Hepatocyte (in vitro differentiated cells): ENCODE results near the gene PLOD2. TPM values are rescaled to one million over a fixed set of nuclear protein-coding genes. Genes with fewer than 3 reads are reported as not detected.

ENCODE experiments used
- DNase-seq: peaks from one replicate; pipeline ENCODE4 v3.0.0-alpha.2; 2016; ENCODE audit warnings: low spot score
- H2AFZ ChIP-seq: fragments of 200-600 bp; sonication (generic); 2 replicates; pipeline ENCODE4 v1.6.0; 2016; ENCODE audit warnings: antibody characterized with exemption, mild to moderate bottlenecking
- H3K27ac ChIP-seq: fragments of 200-600 bp; sonication (generic); 2 replicates; pipeline ENCODE4 v1.5.1; 2016; ENCODE audit warnings: mild to moderate bottlenecking
- H3K27me3 ChIP-seq: fragments of 200-600 bp; sonication (generic); 2 replicates; pipeline ENCODE4 v1.6.1; 2016
- H3K36me3 ChIP-seq: fragments of 200-600 bp; sonication (generic); replicated peaks from 2 replicates; pipeline ENCODE4 v1.5.1; 2016; ENCODE audit warnings: low read depth; ENCODE audit not compliant: insufficient read depth
- H3K4me1 ChIP-seq: fragments of 200-600 bp; sonication (generic); 2 replicates; pipeline ENCODE4 v1.5.1; 2016; ENCODE audit warnings: mild to moderate bottlenecking, moderate library complexity; ENCODE audit not compliant: insufficient read depth
- H3K4me2 ChIP-seq: fragments of 200-600 bp; sonication (generic); 2 replicates; pipeline ENCODE4 v1.6.0; 2016
- H3K4me3 ChIP-seq: fragments of 200-600 bp; sonication (generic); 2 replicates; pipeline ENCODE4 v1.5.1; 2016; ENCODE audit warnings: mild to moderate bottlenecking
- H3K79me2 ChIP-seq: fragments of 200-600 bp; sonication (generic); 2 replicates; pipeline ENCODE4 v1.6.0; 2017; ENCODE audit warnings: mild to moderate bottlenecking
- H3K9me2 ChIP-seq: fragments of 200-600 bp; sonication (generic); replicated peaks from 2 replicates; pipeline ENCODE4 v1.6.0; 2017; ENCODE audit warnings: mild to moderate bottlenecking; ENCODE audit not compliant: insufficient read depth
- H3K9me3 ChIP-seq: fragments of 200-600 bp; sonication (generic); 2 replicates; pipeline ENCODE4 v1.5.1; 2016; ENCODE audit warnings: low read depth, mild to moderate bottlenecking
- H4K20me1 ChIP-seq: fragments of 200-600 bp; sonication (generic); 2 replicates; pipeline ENCODE4 v1.6.0; 2016; ENCODE audit warnings: mild to moderate bottlenecking; ENCODE audit not compliant: insufficient read depth, poor library complexity, severe bottlenecking
- EZH2 ChIP-seq: fragments of 200-600 bp; sonication (generic); IDR thresholded peaks from 2 replicates; pipeline ENCODE4 v1.6.1; 2016; ENCODE audit warnings: antibody characterized with exemption, mild to moderate bottlenecking, borderline replicate concordance
- EZH2phosphoT487 ChIP-seq: fragments of 200-600 bp; sonication (generic); IDR thresholded peaks from one replicate; pipeline ENCODE4 v1.6.1; 2018; ENCODE audit warnings: antibody characterized with exemption, mild to moderate bottlenecking, low read depth, moderate library complexity; ENCODE audit not compliant: unreplicated experiment, severe bottlenecking
- WGBS: methylation state at CpG from one replicate; pipeline ENCODE4 v1.1.6; 2016; ENCODE audit warnings: low lambda C conversion rate; ENCODE audit errors: missing lambda C conversion rate; 5-methylcytosine and 5-hydroxymethylcytosine counted together
- polyA plus RNA-seq: library from polyadenylated mRNA; unstranded; fragments of >200 nt; fragmentation: Nextera tagmentation; extraction: Ambion mirVana; gene quantifications from 2 replicates; pipeline ENCODE4 v1.2.1, GENCODE V29; 2016
- total RNA-seq: library from RNA; depleted of rRNA; stranded (reverse); fragments of >200 nt; gene quantifications from 2 replicates; pipeline ENCODE4 v1.2.3, GENCODE V29; 2014
- TF ChIP-seq, protein P1 (sequence below): fragments of 200-600 bp; sonication (generic); IDR thresholded peaks from 2 replicates; pipeline ENCODE4 v1.5.1; 2016; ENCODE audit warnings: antibody characterized with exemption, mild to moderate bottlenecking; ENCODE audit not compliant: poor library complexity

PLOD2 gene
- total and polyA plus RNA-seq, 2 experiments from 2014 or later: 97.3 to 148 TPM

DNA sequence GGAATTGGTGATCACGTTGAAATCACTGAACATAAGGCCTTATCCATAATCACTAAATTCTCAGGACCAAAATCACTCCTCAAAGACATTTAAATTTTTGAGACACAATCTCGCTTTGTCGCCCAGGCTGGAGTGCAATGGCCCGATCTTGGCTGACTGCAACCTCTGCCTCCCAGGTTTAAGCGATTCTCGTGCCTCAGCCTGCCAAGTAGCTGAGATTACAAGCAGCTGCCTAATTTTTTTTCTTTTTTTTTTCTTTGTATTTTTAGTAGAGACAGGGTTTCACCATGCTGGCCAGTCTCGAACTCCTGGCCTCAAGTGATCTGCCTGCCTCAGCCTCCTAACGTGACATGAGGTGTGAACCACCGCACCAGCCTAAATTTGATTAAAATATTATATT, 61.7 kb downstream of the PLOD2 start:
- H3K4me3 ChIP-seq: no peak overlapping the region
- no peaks in the 10 kb centered on the region for H3K4me1 ChIP-seq
- no peaks in the 10 kb centered on the region for H3K36me3 ChIP-seq
- H3K4me2 ChIP-seq: no peak overlapping the region
- 95% methylated on average over 9 of the region's 9 CpGs for WGBS
- H3K9me3 ChIP-seq: no peaks in the 10 kb centered on the region
- no peak overlapping the region for H3K27ac ChIP-seq
- H4K20me1 ChIP-seq: no peaks in the 10 kb centered on the region
- no peaks in the 10 kb centered on the region for H3K79me2 ChIP-seq
- no peaks in the 10 kb centered on the region for H3K9me2 ChIP-seq
- H3K27me3 ChIP-seq: no peaks in the 10 kb centered on the region
- TF ChIP-seq, protein P1, sequence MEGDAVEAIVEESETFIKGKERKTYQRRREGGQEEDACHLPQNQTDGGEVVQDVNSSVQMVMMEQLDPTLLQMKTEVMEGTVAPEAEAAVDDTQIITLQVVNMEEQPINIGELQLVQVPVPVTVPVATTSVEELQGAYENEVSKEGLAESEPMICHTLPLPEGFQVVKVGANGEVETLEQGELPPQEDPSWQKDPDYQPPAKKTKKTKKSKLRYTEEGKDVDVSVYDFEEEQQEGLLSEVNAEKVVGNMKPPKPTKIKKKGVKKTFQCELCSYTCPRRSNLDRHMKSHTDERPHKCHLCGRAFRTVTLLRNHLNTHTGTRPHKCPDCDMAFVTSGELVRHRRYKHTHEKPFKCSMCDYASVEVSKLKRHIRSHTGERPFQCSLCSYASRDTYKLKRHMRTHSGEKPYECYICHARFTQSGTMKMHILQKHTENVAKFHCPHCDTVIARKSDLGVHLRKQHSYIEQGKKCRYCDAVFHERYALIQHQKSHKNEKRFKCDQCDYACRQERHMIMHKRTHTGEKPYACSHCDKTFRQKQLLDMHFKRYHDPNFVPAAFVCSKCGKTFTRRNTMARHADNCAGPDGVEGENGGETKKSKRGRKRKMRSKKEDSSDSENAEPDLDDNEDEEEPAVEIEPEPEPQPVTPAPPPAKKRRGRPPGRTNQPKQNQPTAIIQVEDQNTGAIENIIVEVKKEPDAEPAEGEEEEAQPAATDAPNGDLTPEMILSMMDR: no peak
- TF ChIP-seq EZH2phosphoT487 (no peak), EZH2 (no peak)
- DNase-seq: no peak
- no peak overlapping the region for H2AFZ ChIP-seq

DNA sequence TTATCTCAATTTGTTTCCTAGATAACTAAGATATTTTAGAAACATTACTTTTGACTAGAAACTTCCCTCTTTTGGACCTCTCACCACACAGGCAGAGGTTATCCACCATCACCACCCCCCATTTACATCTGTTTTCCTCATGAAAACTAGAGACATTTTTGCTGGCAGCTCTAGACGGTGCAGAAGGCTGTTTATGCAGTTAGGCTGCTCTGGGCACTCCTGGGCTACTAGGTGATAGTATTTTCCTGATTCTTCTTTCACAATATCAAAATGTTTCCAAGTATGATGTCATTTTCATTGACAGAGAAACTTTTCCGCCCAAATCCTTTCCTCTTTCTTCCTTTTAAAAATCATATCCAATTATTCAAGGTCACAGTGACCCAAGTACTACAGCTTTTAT, 67.1 kb downstream of the PLOD2 start:
- no peaks in the 10 kb centered on the region for H4K20me1 ChIP-seq

DNA sequence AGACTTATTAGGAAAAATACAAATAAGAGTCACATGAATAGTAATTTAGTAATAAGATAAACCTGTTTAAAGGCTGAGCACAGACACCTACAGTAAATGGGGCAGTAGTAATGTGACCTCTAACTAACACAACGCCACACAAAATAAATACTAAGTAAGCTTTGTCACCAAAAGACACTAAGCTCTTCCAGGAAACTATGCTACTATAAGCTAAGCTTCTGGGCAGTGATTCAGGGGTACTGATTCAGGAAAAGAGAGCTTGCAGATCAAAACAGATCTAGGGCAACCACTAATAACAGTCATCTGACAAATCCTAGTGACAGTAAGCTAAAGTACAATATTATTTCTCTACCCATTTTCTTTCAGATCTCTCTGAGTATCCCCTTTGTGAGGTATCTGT, 68.8 kb downstream of the PLOD2 start:
- no peaks in the 10 kb centered on the region for H3K9me2 ChIP-seq
- no peak overlapping the region for H2AFZ ChIP-seq
- 54% methylated on average over 1 of the region's 1 CpG for WGBS
- H3K4me2 ChIP-seq: no peak overlapping the region
- no peaks in the 10 kb centered on the region for H3K27me3 ChIP-seq
- no peak for DNase-seq
- peaks cover 17% of the 10 kb centered on the region for H3K4me1 ChIP-seq
- H3K4me3 ChIP-seq: no peak overlapping the region
- peak overlapping the region; percentile 3 for H3K27ac ChIP-seq
- H4K20me1 ChIP-seq: no peaks in the 10 kb centered on the region
- TF ChIP-seq EZH2 (no peak), EZH2phosphoT487 (no peak)
- TF ChIP-seq, protein P1: no peak
- H3K79me2 ChIP-seq: peaks cover 3% of the 10 kb centered on the region
- no peaks in the 10 kb centered on the region for H3K9me3 ChIP-seq
- no peaks in the 10 kb centered on the region for H3K36me3 ChIP-seq

More for the DNA sequence above, 67.1 kb downstream of the PLOD2 start:
- Histone ChIP-seq H3K9me2 (no peaks in the 10 kb centered on the region), H3K9me3 (no peaks in the 10 kb centered on the region), H3K27me3 (no peaks in the 10 kb centered on the region), H3K4me2 (no peak overlapping the region), H3K4me1 (peaks cover 17% of the 10 kb centered on the region), H3K4me3 (no peak overlapping the region), H2AFZ (no peak overlapping the region), H3K36me3 (no peaks in the 10 kb centered on the region), H3K27ac (no peak overlapping the region), H3K79me2 (peaks cover 3% of the 10 kb centered on the region)
- no peak for TF ChIP-seq EZH2phosphoT487
- TF ChIP-seq, protein P1: no peak
- TF ChIP-seq EZH2: no peak
- WGBS: 65% methylated on average over 2 of the region's 2 CpGs
- no peak for DNase-seq

DNA sequence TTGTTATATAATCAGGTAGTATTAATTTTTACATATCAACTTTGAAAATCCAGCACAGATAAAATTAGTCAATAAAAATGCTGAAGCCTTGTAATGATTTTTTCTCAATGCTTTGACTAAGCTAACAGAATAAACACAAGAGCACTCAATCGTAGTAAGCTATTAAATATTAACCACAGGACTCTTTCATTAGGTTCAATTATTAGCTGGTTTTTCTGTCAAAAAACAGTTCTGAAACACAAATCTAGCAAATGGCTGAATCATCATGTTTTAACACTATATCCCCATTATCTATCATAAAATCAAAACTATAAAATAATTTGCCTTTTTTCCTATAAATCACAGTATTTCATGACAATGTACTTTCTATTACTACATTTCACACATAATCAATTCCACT, 69.6 kb downstream of the PLOD2 start:
- no peaks in the 10 kb centered on the region for H3K9me2 ChIP-seq
- no peak overlapping the region for H3K4me3 ChIP-seq
- H3K4me2 ChIP-seq: peak overlapping the region; percentile 21
- no peaks in the 10 kb centered on the region for H3K36me3 ChIP-seq
- no peaks in the 10 kb centered on the region for H3K9me3 ChIP-seq
- H3K79me2 ChIP-seq: peaks cover 3% of the 10 kb centered on the region
- no peak overlapping the region for H2AFZ ChIP-seq
- no peaks in the 10 kb centered on the region for H3K27me3 ChIP-seq
- DNase-seq: no peak
- no peak overlapping the region for H3K27ac ChIP-seq
- 56% methylated on average over 1 of the region's 1 CpG for WGBS
- peaks cover 17% of the 10 kb centered on the region for H3K4me1 ChIP-seq
- TF ChIP-seq, protein P1: no peak
- no peak for TF ChIP-seq EZH2
- no peak for TF ChIP-seq EZH2phosphoT487
- H4K20me1 ChIP-seq: no peaks in the 10 kb centered on the region
